GM11168 (cell line): ENCODE results near the gene SESTD1.
"Not testable (repeated sequence)": the region's sequence is repeated elsewhere in the genome, so short reads cannot be mapped to it uniquely, and the experiment has no call there.

Source experiments
- in situ Hi-C: fragments of 300-500 bp; cut with MboI; formaldehyde crosslinking; loops from one replicate; pipeline ENCODE4 v1.12.0; 2022; ENCODE audit warnings: low sequenced_read_pairs; ENCODE audit not compliant: unreplicated experiment

SESTD1 gene

GRCh38 chr2:179239838-179240237, 24.8 kb downstream of the SESTD1 start:
- in situ Hi-C loops, result no loop called here

- in situ Hi-C loops, result no loop called here
Measured at GRCh38 chr2:179239195-179239594, 25.4 kb downstream of the SESTD1 start.

GRCh38 chr2:179238027-179238426, 26.6 kb downstream of the SESTD1 start:
- in situ Hi-C loops, result no loop called here

GRCh38 chr2:179237209-179237946, 27.3 kb downstream of the SESTD1 start:
- in situ Hi-C loops, result no loop called here

GRCh38 chr2:179235463-179236108, 29.0 kb downstream of the SESTD1 start:
- in situ Hi-C loops, result no loop called here

GRCh38 chr2:179234658-179235240, 29.9 kb downstream of the SESTD1 start:
- in situ Hi-C loops, result no loop called here

GRCh38 chr2:179233626-179234430, 30.8 kb downstream of the SESTD1 start:
- in situ Hi-C loops, result no loop called here

GRCh38 chr2:179233083-179233490, 31.5 kb downstream of the SESTD1 start:
- in situ Hi-C loops, result no loop called here

- in situ Hi-C loops, result no loop called here
Measured at GRCh38 chr2:179226961-179227259, 37.7 kb downstream of the SESTD1 start.

GRCh38 chr2:179226203-179226960, 38.2 kb downstream of the SESTD1 start:
- in situ Hi-C loops, result no loop called here

- in situ Hi-C loops, result no loop called here
Measured at GRCh38 chr2:179224361-179224760, 40.3 kb downstream of the SESTD1 start.

- in situ Hi-C loops, result no loop called here
Measured at GRCh38 chr2:179222076-179222475, 42.6 kb downstream of the SESTD1 start.

- in situ Hi-C loops, result no loop called here
Measured at GRCh38 chr2:179218848-179219594, 45.6 kb downstream of the SESTD1 start.

- in situ Hi-C loops, result not testable (repeated sequence)
Measured at GRCh38 chr2:179214671-179215070, 50.0 kb downstream of the SESTD1 start.

- in situ Hi-C loops, result no loop called here
Measured at GRCh38 chr2:179211355-179211754, 53.3 kb downstream of the SESTD1 start.

GRCh38 chr2:179208277-179208676, 56.4 kb downstream of the SESTD1 start:
- in situ Hi-C loops, result not testable (repeated sequence)

- in situ Hi-C loops, result no loop called here
Measured at GRCh38 chr2:179207047-179207446, 57.6 kb downstream of the SESTD1 start.

- in situ Hi-C loops, result no loop called here
Measured at GRCh38 chr2:179201869-179202268, 62.8 kb downstream of the SESTD1 start.

GRCh38 chr2:179195926-179196590, 68.6 kb downstream of the SESTD1 start:
- in situ Hi-C loops, result not testable (repeated sequence)
